Measurements from ENCODE around the gene SYT1. TPM values are rescaled to one million over a fixed set of nuclear protein-coding genes. Genes with fewer than 3 reads are reported as not detected.

Gene SYT1
- total and polyA plus RNA-seq, 2 donors (not counting 3 experiments of a cell fraction or from before 2014, with no cell fraction given) = 3.2 to 15.3 TPM

DNA sequence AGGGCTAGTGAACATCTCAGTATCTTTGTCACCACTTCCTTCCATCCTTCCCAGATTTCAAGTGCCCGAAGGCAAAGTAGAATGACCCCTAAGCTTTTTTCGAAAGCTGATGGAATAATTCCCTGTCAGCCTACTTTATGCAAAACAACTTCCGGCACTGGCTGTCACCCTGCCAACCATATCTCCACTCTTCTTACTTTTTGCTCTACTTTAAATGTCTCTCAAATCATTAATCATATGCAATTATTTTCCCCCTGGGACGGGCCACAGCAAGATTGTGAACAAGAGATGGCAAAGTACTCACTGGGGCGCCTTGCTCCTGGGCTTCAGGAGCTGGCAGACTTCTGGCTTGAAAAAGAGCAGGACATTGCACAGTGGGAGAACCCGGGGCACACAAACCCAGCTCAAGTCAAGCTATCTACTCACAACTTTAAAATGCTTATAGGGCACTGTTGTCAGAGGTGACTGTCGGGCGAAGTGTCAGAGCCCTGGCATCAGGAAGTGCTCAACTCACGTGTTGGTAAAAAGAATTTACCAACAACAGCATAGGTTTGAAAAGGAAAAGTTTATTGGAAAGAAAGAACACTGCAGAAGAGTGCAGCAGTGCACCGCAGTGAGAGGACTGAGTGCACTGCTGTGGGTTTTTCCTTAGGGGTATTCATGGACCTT is 452.7 kb downstream of the SYT1 start:
- dilution Hi-C loops (cut with MboI; ENCODE audit: extremely low pct_ligation_motif_present, low sequenced_read_pairs) (no loop called here), intact Hi-C loops (cut with micrococcal nuclease) (no loop called here)
- H3K9ac ChIP-seq (replicated peaks; ENCODE audit: extremely low read depth, insufficient read depth, low read length) = no peak overlapping the region
- TF ChIP-seq JUN (IDR thresholded peaks at IDR 0.05; ENCODE audit: borderline replicate concordance, insufficient read depth, insufficient read length, low read depth) (no peak), EZH2 (IDR thresholded peaks at IDR 0.05; ENCODE audit: borderline replicate concordance, low read depth, low read length, severe bottlenecking) (no peak), POLR2A (IDR thresholded peaks at IDR 0.05; ENCODE audit: low read depth, low read length) (no peak), GATA2 (IDR thresholded peaks at IDR 0.05; ENCODE audit: insufficient read depth, insufficient read length, low read depth, low read length) (no peak), MYC (IDR thresholded peaks at IDR 0.05; ENCODE audit: low read depth, low read length) (no peak), FOS (IDR thresholded peaks at IDR 0.05; ENCODE audit: borderline replicate concordance, insufficient read depth, low read length) (no peak), POLR2AphosphoS5 (IDR thresholded peaks at IDR 0.05; ENCODE audit: insufficient read depth, low read depth, low read length) (no peak)
- TF ChIP-seq, protein P1, sequence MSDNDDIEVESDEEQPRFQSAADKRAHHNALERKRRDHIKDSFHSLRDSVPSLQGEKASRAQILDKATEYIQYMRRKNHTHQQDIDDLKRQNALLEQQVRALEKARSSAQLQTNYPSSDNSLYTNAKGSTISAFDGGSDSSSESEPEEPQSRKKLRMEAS (IDR thresholded peaks at IDR 0.05; ENCODE audit: insufficient read depth, insufficient read length) = no peak
- TF ChIP-seq, protein P2, sequence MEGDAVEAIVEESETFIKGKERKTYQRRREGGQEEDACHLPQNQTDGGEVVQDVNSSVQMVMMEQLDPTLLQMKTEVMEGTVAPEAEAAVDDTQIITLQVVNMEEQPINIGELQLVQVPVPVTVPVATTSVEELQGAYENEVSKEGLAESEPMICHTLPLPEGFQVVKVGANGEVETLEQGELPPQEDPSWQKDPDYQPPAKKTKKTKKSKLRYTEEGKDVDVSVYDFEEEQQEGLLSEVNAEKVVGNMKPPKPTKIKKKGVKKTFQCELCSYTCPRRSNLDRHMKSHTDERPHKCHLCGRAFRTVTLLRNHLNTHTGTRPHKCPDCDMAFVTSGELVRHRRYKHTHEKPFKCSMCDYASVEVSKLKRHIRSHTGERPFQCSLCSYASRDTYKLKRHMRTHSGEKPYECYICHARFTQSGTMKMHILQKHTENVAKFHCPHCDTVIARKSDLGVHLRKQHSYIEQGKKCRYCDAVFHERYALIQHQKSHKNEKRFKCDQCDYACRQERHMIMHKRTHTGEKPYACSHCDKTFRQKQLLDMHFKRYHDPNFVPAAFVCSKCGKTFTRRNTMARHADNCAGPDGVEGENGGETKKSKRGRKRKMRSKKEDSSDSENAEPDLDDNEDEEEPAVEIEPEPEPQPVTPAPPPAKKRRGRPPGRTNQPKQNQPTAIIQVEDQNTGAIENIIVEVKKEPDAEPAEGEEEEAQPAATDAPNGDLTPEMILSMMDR (IDR thresholded peaks at IDR 0.05; ENCODE audit: extremely low read depth in 1 of 2, insufficient read depth in 1 of 2, low read depth in 1 of 2, low read length in 2 of 2) = no peak
- H3K4me3 ChIP-seq (replicated peaks in 1 of 3; ENCODE audit: insufficient read depth in 1 of 3, low read depth in 1 of 3, low read length in 3 of 3) = no peak overlapping the region
- H3K4me1 ChIP-seq (ENCODE audit: control insufficient read depth, extremely low read depth, insufficient read depth, low read length) = no peaks in the 10 kb centered on the region
- H3K4me2 ChIP-seq (ENCODE audit: insufficient read depth, low read length) = no peak overlapping the region
- H3K79me2 ChIP-seq (ENCODE audit: control insufficient read depth, insufficient read depth, low read length) = no peaks in the 10 kb centered on the region
- ChIA-PET POLR2A (no interaction called here), CTCF (interaction anchor here (0.7 to 1.2 kb wide), 2 partner anchors 9 to 16 kb away, joined by 3 read pairs; no protein-coding TSS in a partner anchor)
- no peaks in the 10 kb centered on the region for H3K27me3 ChIP-seq (ENCODE audit: control insufficient read depth in 2 of 2, insufficient read depth in 2 of 2, low read length in 2 of 2)
- no peaks in the 10 kb centered on the region for H4K20me1 ChIP-seq (replicated peaks; ENCODE audit: control insufficient read depth, extremely low read depth, insufficient read depth, low read length)
- no peaks in the 10 kb centered on the region for H3K9me1 ChIP-seq (replicated peaks; ENCODE audit: control insufficient read depth, extremely low read depth, insufficient read depth, low read length)
- BruUV-seq (replicated peaks) = no TSS peak
- no peak for DNase-seq (ENCODE audit: low read depth, low spot score)
- no peaks in the 10 kb centered on the region for H3K9me3 ChIP-seq (replicated peaks; ENCODE audit: control insufficient read depth, insufficient read depth, low read length)
- no peak overlapping the region for H2AFZ ChIP-seq (ENCODE audit: low read depth, low read length)
- no peak for FAIRE-seq
- no peaks in the 10 kb centered on the region for H3K36me3 ChIP-seq (ENCODE audit: control insufficient read depth in 2 of 2, extremely low read depth in 1 of 2, insufficient read depth in 2 of 2, low read length in 2 of 2)
- H3K27ac ChIP-seq (ENCODE audit: insufficient read depth, low read depth, low read length) = no peak overlapping the region

Data from endothelial cell of umbilical vein (primary cell).